NCI-H510A (cell line): Measurements from ENCODE around the gene ERCC5.

Experiments used
- DNase-seq: peaks from one replicate; lab custom pipeline; 2025; lab: John Stamatoyannopoulos, UW

The ERCC5 gene

DNA sequence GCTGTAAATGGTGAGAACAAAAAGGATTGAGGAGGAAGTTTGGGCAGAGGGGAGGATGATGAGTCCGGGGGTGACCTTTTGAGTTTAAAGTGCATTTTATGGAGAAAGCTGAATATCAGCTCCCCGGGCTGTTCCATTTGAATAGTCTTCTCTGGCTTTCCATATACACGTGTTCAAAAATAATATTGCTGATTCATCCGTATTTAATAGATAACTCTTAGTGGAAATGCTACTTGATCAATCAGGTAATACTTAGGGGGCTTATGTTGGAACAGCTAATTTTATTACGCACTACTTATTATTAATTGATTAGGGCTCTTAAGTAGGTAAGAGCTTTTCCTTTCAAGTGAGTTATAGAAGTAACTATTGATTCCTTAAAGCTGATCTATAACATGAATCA is 76.4 kb downstream of the ERCC5 start:
- DNase-seq, result no peak
